HepG2 (cell line): Measurements from ENCODE around the gene DHX16. TPM values are rescaled to one million over a fixed set of nuclear protein-coding genes. Genes with fewer than 3 reads are reported as not detected.

Experiments
- ATM ChIP-seq: fragments of 450-650 bp; IDR thresholded peaks from 2 replicates; pipeline ENCODE4 v1.7.1; 2017; ENCODE audit warnings: mild to moderate bottlenecking, borderline replicate concordance
- BCL6 ChIP-seq: IDR thresholded peaks from 2 replicates; pipeline ENCODE4 v1.6.1; 2016; ENCODE audit warnings: missing genetic modification reagents, missing compliant biosample characterization
- CCDC6 ChIP-seq: sonication (generic); formaldehyde crosslinking; IDR thresholded peaks from 2 replicates; pipeline ENCODE4 v1.8.1; 2022; ENCODE audit warnings: mild to moderate bottlenecking, missing genetic modification reagents, moderate library complexity
- EEA1 ChIP-seq: sonication (generic); formaldehyde crosslinking; IDR thresholded peaks from 2 replicates; pipeline ENCODE4 v1.5.1; 2020; ENCODE audit warnings: mild to moderate bottlenecking, missing genetic modification reagents, borderline replicate concordance
- ESRRA ChIP-seq: sonication (generic); formaldehyde crosslinking; IDR thresholded peaks from 2 replicates; pipeline ENCODE4 v1.5.1; 2020; ENCODE audit warnings: mild to moderate bottlenecking, low read depth, missing genetic modification reagents
- GRHL1 ChIP-seq: sonication (generic); formaldehyde crosslinking; conservative IDR thresholded peaks from 2 replicates; pipeline ENCODE4 v1.8.0; 2022; ENCODE audit warnings: missing genetic modification reagents
- HOXA7 ChIP-seq: sonication (generic); formaldehyde crosslinking; IDR thresholded peaks from 2 replicates; pipeline ENCODE4 v1.8.1; 2022; ENCODE audit warnings: mild to moderate bottlenecking, missing genetic modification reagents, moderate library complexity
- IRF2 ChIP-seq: IDR thresholded peaks from 2 replicates; pipeline ENCODE4 v1.6.1; 2018; ENCODE audit warnings: missing genetic modification reagents, missing compliant biosample characterization
- JUNB ChIP-seq: sonication (generic); formaldehyde crosslinking; IDR thresholded peaks from 2 replicates; pipeline ENCODE4 v1.8.0; 2022; ENCODE audit warnings: missing genetic modification reagents, mild to moderate bottlenecking, borderline replicate concordance
- KLF9 ChIP-seq: IDR thresholded peaks from 2 replicates; pipeline ENCODE4 v1.6.1; 2016; ENCODE audit warnings: low read depth
- MAX ChIP-seq: IDR thresholded peaks from 2 replicates; pipeline ENCODE4 v1.6.1; 2012; ENCODE audit warnings: inconsistent platforms
- POLR2AphosphoS2 ChIP-seq: IDR thresholded peaks from 2 replicates; pipeline ENCODE4 v1.6.1; 2011; ENCODE audit warnings: low read depth, low read length, improper control_type of control experiment
- SP4 ChIP-seq: sonication (generic); formaldehyde crosslinking; IDR thresholded peaks from 2 replicates; pipeline ENCODE4 v1.8.1; 2023; ENCODE audit warnings: mild to moderate bottlenecking, missing genetic modification reagents
- THYN1 ChIP-seq: sonication (generic); formaldehyde crosslinking; IDR thresholded peaks from 2 replicates; pipeline ENCODE4 v1.8.1; 2023; ENCODE audit warnings: low read depth, mild to moderate bottlenecking, moderate library complexity, missing genetic modification reagents, borderline replicate concordance
- ZNF441 ChIP-seq: sonication (generic); formaldehyde crosslinking; IDR thresholded peaks from 2 replicates; pipeline ENCODE4 v1.7.0; 2021; ENCODE audit warnings: missing genetic modification reagents, borderline replicate concordance
- ZNF766 ChIP-seq: sonication (generic); formaldehyde crosslinking; IDR thresholded peaks from 2 replicates; pipeline ENCODE4 v1.5.0; 2020; ENCODE audit warnings: missing genetic modification reagents, borderline replicate concordance
- ZNF878 ChIP-seq: sonication (generic); formaldehyde crosslinking; IDR thresholded peaks from 2 replicates; pipeline ENCODE4 v1.8.1; 2023; ENCODE audit warnings: mild to moderate bottlenecking, missing genetic modification reagents, moderate library complexity
- polyA plus RNA-seq, 8 experiments: library from polyadenylated mRNA; depleted of rRNA in 3 of 8; stranded (reverse) in 7 of 8; unstranded in 1 of 8; fragments of >200 nt; fragmentation: Illumina TruSeq in 4 of 8; extraction: Trizol in 4 of 8; gene quantifications; 2 replicates each; pipeline versions ENCODE4 v1.2.1 to v1.2.3, GENCODE V29; 2011 to 2016; ENCODE audit warnings: low read depth in 4 of 8, missing spikeins in 1 of 8, mixed read lengths in 1 of 8; ENCODE audit not compliant: insufficient read depth in 1 of 8
- total RNA-seq, 5 experiments: library from RNA; depleted of rRNA; stranded (reverse); fragments of >200 nt; fragmentation: Illumina TruSeq; extraction: Trizol; gene quantifications; 2 replicates each; pipeline ENCODE4 v1.2.3, GENCODE V29; 2016; ENCODE audit warnings: low read depth in 1 of 5
- TF ChIP-seq, protein P1 (sequence below): sonication (generic); formaldehyde crosslinking; IDR thresholded peaks from 2 replicates; pipeline ENCODE4 v1.4.0; 2020; ENCODE audit warnings: missing genetic modification reagents
- TF ChIP-seq, protein P2 (sequence below): sonication (generic); formaldehyde crosslinking; IDR thresholded peaks from 2 replicates; pipeline ENCODE4 v1.5.0; 2020; ENCODE audit warnings: missing genetic modification reagents
- TF ChIP-seq, protein P3 (sequence below): sonication (generic); formaldehyde crosslinking; IDR thresholded peaks from 2 replicates; pipeline ENCODE4 v1.4.0; 2020; ENCODE audit warnings: mild to moderate bottlenecking, missing genetic modification reagents, borderline replicate concordance

The DHX16 gene
- total and polyA plus RNA-seq, 2 of the 13 experiments (the other 11 are each of a cell fraction or from before 2014, with no cell fraction given) = 57.0 to 58.5 TPM

GRCh38 chr6:30686009-30686907 is 13.5 kb upstream of the DHX16 start, which contains the start of gene PPP1R18 (continued):
- TF ChIP-seq SP4 (CRISPR knock-in tag) = 0 out of 2 replicates have a peak, but pooled peaks have one; percentile 5
- TF ChIP-seq GRHL1 (CRISPR knock-in tag) = no peak
- no peak for TF ChIP-seq HOXA7 (CRISPR knock-in tag)
- TF ChIP-seq CCDC6 (CRISPR knock-in tag) = peak; percentile 69; the same call in 1 of the 2 replicates
- TF ChIP-seq ATM = no peak
- no peak for TF ChIP-seq POLR2AphosphoS2
- 0 out of 2 replicates have a peak, but pooled peaks have one; percentile 43 for TF ChIP-seq JUNB
- TF ChIP-seq EEA1 (CRISPR knock-in tag) = 0 out of 2 replicates have a peak, but pooled peaks have one; percentile 51
- TF ChIP-seq BCL6 (CRISPR knock-in tag) = no peak
- TF ChIP-seq IRF2 (CRISPR knock-in tag) = no peak
- TF ChIP-seq ZNF878 (CRISPR knock-in tag) = 0 out of 2 replicates have a peak, but pooled peaks have one; percentile 26
- TF ChIP-seq ZNF766 (CRISPR knock-in tag) = no peak
- TF ChIP-seq MAX = 0 out of 2 replicates have a peak, but pooled peaks have one; percentile 5
- TF ChIP-seq, protein P1, sequence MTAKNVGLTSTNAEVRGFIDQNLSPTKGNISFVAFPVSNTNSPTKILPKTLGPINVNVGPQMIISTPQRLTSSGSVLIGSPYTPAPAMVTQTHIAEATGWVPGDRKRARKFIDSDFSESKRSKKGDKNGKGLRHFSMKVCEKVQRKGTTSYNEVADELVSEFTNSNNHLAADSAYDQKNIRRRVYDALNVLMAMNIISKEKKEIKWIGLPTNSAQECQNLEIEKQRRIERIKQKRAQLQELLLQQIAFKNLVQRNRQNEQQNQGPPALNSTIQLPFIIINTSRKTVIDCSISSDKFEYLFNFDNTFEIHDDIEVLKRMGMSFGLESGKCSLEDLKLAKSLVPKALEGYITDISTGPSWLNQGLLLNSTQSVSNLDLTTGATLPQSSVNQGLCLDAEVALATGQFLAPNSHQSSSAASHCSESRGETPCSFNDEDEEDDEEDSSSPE (CRISPR knock-in tag) = no peak
- TF ChIP-seq ZNF441 = peak; percentile 31; the same call in 1 of the 2 replicates
- no peak for TF ChIP-seq KLF9 (CRISPR knock-in tag)
- no peak for TF ChIP-seq THYN1 (CRISPR knock-in tag)
- TF ChIP-seq, protein P2, sequence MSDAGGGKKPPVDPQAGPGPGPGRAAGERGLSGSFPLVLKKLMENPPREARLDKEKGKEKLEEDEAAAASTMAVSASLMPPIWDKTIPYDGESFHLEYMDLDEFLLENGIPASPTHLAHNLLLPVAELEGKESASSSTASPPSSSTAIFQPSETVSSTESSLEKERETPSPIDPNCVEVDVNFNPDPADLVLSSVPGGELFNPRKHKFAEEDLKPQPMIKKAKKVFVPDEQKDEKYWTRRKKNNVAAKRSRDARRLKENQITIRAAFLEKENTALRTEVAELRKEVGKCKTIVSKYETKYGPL (CRISPR knock-in tag) = no peak
- no peak for TF ChIP-seq ESRRA (CRISPR knock-in tag)
- TF ChIP-seq, protein P3, sequence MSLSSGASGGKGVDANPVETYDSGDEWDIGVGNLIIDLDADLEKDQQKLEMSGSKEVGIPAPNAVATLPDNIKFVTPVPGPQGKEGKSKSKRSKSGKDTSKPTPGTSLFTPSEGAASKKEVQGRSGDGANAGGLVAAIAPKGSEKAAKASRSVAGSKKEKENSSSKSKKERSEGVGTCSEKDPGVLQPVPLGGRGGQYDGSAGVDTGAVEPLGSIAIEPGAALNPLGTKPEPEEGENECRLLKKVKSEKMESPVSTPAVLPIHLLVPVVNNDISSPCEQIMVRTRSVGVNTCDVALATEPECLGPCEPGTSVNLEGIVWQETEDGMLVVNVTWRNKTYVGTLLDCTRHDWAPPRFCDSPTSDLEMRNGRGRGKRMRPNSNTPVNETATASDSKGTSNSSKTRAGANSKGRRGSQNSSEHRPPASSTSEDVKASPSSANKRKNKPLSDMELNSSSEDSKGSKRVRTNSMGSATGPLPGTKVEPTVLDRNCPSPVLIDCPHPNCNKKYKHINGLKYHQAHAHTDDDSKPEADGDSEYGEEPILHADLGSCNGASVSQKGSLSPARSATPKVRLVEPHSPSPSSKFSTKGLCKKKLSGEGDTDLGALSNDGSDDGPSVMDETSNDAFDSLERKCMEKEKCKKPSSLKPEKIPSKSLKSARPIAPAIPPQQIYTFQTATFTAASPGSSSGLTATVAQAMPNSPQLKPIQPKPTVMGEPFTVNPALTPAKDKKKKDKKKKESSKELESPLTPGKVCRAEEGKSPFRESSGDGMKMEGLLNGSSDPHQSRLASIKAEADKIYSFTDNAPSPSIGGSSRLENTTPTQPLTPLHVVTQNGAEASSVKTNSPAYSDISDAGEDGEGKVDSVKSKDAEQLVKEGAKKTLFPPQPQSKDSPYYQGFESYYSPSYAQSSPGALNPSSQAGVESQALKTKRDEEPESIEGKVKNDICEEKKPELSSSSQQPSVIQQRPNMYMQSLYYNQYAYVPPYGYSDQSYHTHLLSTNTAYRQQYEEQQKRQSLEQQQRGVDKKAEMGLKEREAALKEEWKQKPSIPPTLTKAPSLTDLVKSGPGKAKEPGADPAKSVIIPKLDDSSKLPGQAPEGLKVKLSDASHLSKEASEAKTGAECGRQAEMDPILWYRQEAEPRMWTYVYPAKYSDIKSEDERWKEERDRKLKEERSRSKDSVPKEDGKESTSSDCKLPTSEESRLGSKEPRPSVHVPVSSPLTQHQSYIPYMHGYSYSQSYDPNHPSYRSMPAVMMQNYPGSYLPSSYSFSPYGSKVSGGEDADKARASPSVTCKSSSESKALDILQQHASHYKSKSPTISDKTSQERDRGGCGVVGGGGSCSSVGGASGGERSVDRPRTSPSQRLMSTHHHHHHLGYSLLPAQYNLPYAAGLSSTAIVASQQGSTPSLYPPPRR (CRISPR knock-in tag) = 0 out of 2 replicates have a peak, but pooled peaks have one; percentile 42
